Endothelial cell of umbilical vein (primary cell): ENCODE data around the gene TMEM51.

Source experiments
- EZH2 ChIP-seq: IDR thresholded peaks from 2 replicates; pipeline ENCODE4 v1.6.1; 2012; ENCODE audit warnings: borderline replicate concordance, low read depth, mild to moderate bottlenecking, moderate library complexity, low read length, inconsistent platforms; ENCODE audit not compliant: severe bottlenecking
- FOS ChIP-seq: IDR thresholded peaks from 2 replicates; pipeline ENCODE4 v1.6.1; 2011; ENCODE audit warnings: mild to moderate bottlenecking, low read length, moderate library complexity, borderline replicate concordance; ENCODE audit not compliant: insufficient read depth
- GATA2 ChIP-seq: IDR thresholded peaks from 2 replicates; pipeline ENCODE4 v1.7.0; 2011; ENCODE audit warnings: low read depth, mild to moderate bottlenecking, moderate library complexity, mixed read lengths, low read length; ENCODE audit not compliant: insufficient read length, insufficient read depth
- MYC ChIP-seq: IDR thresholded peaks from one replicate; pipeline ENCODE4 v1.6.1; 2011; ENCODE audit warnings: mild to moderate bottlenecking, low read depth, low read length
- POLR2A ChIP-seq: IDR thresholded peaks from 2 replicates; pipeline ENCODE4 v1.6.1; 2012; ENCODE audit warnings: low read depth, mild to moderate bottlenecking, control low read depth, low read length
- POLR2AphosphoS5 ChIP-seq: IDR thresholded peaks from 2 replicates; pipeline ENCODE4 v1.6.1; 2012; ENCODE audit warnings: low read depth, mild to moderate bottlenecking, control low read depth, low read length, moderate library complexity; ENCODE audit not compliant: insufficient read depth
- TF ChIP-seq, protein P1 (sequence below), 2 donors: IDR thresholded peaks; 1 replicate in 1 of 2; 2 replicates in 1 of 2; pipeline ENCODE4 v1.5.1; 2011; ENCODE audit warnings: low read length in 2 of 2, mild to moderate bottlenecking in 2 of 2, moderate library complexity in 2 of 2, control low read depth in 1 of 2, inconsistent platforms in 1 of 2, low read depth in 1 of 2; ENCODE audit not compliant: insufficient read depth in 1 of 2; ENCODE audit errors: extremely low read depth in 1 of 2
- TF ChIP-seq, protein P2 (sequence below): IDR thresholded peaks from 2 replicates; pipeline ENCODE4 v1.6.1; 2011; ENCODE audit not compliant: insufficient read depth, insufficient read length

DNA sequence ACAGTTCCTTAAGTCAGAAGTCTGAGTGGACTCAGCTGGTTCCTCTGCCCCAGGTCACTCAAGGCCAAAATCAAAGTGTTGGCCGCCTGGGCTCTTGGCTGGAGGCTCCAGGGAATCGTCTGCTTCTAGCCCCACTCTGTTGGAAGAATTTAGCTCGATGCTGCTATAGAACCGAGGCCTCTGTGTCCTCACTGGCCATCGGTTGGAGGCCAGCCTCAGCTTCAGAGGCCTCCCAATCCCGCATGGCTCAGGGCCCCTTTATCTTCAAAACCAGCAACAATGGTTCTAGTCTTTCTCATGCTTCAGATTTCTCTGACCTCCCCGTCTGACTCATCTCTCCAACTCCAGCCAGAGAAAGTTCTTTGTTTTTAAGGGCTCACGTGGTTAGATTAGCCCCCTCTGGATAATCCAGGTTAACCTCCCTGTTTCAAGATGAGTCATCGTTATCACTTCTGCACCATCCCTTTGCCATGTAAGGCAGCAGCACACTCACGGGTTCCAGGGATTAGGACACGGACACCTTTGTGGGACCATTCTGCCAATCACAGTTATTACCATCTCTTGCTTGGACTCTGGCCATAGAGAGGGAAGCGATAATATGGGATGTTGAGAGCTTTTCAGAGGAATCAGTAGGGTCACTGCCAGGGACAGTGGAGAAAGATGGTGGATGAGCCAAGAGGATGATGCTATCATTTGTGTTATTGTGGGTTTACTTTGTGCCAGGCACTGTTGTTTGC, 107.0 kb downstream of the TMEM51 start:
- no peak for TF ChIP-seq EZH2
- TF ChIP-seq, protein P1, sequence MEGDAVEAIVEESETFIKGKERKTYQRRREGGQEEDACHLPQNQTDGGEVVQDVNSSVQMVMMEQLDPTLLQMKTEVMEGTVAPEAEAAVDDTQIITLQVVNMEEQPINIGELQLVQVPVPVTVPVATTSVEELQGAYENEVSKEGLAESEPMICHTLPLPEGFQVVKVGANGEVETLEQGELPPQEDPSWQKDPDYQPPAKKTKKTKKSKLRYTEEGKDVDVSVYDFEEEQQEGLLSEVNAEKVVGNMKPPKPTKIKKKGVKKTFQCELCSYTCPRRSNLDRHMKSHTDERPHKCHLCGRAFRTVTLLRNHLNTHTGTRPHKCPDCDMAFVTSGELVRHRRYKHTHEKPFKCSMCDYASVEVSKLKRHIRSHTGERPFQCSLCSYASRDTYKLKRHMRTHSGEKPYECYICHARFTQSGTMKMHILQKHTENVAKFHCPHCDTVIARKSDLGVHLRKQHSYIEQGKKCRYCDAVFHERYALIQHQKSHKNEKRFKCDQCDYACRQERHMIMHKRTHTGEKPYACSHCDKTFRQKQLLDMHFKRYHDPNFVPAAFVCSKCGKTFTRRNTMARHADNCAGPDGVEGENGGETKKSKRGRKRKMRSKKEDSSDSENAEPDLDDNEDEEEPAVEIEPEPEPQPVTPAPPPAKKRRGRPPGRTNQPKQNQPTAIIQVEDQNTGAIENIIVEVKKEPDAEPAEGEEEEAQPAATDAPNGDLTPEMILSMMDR (IDR thresholded peaks at IDR 0.05; ENCODE audit: extremely low read depth in 1 of 2, insufficient read depth in 1 of 2, low read depth in 1 of 2, low read length in 2 of 2), result no peak
- TF ChIP-seq POLR2A, result no peak
- TF ChIP-seq, protein P2, sequence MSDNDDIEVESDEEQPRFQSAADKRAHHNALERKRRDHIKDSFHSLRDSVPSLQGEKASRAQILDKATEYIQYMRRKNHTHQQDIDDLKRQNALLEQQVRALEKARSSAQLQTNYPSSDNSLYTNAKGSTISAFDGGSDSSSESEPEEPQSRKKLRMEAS, result no peak
- TF ChIP-seq MYC, result no peak
- TF ChIP-seq POLR2AphosphoS5, result peak; percentile 28
- TF ChIP-seq GATA2, result peak; percentile 39
- TF ChIP-seq FOS, result peak; percentile 84
